ENCODE measurements around the gene TLCD2. TPM values are rescaled to one million over a fixed set of nuclear protein-coding genes. Genes with fewer than 3 reads are reported as not detected.
A peak's percentile ranks its signal among the peaks of the same experiment; 100 is the strongest.

The TLCD2 gene
- total and polyA plus RNA-seq, 9 of the 15 experiments (the other 6 are each of a cell fraction or from before 2014, with no cell fraction given), result 0.10 to 0.89 (median 0.58) TPM

- TF ChIP-seq MGA (IDR thresholded peaks at IDR 0.05) (no peak), ESRRA (IDR thresholded peaks at IDR 0.05; ENCODE audit: borderline replicate concordance, low read depth) (peak; percentile 41; the same call in 1 of the 2 replicates), THRA (IDR thresholded peaks at IDR 0.05) (no peak), ZNF408 (CRISPR knock-in tag; IDR thresholded peaks at IDR 0.05; ENCODE audit: low read depth) (no peak), ZNF586 (CRISPR knock-in tag; conservative IDR thresholded peaks at IDR 0.05) (no peak), NBN (IDR thresholded peaks at IDR 0.05; ENCODE audit: low read depth) (no peak), ZNF282 (CRISPR knock-in tag; IDR thresholded peaks at IDR 0.05) (no peak), SRSF9 (IDR thresholded peaks at IDR 0.05; ENCODE audit: borderline replicate concordance, low read depth, low read length) (no peak), RBM17 (IDR thresholded peaks at IDR 0.05; ENCODE audit: borderline replicate concordance, low read depth, low read length) (no peak)
- TF ChIP-seq, protein P1, sequence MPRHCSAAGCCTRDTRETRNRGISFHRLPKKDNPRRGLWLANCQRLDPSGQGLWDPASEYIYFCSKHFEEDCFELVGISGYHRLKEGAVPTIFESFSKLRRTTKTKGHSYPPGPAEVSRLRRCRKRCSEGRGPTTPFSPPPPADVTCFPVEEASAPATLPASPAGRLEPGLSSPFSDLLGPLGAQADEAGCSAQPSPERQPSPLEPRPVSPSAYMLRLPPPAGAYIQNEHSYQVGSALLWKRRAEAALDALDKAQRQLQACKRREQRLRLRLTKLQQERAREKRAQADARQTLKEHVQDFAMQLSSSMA (CRISPR knock-in tag; IDR thresholded peaks at IDR 0.05), result no peak
- TF ChIP-seq, protein P2, sequence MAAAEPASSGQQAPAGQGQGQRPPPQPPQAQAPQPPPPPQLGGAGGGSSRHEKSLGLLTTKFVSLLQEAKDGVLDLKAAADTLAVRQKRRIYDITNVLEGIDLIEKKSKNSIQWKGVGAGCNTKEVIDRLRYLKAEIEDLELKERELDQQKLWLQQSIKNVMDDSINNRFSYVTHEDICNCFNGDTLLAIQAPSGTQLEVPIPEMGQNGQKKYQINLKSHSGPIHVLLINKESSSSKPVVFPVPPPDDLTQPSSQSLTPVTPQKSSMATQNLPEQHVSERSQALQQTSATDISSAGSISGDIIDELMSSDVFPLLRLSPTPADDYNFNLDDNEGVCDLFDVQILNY (CRISPR knock-in tag; IDR thresholded peaks at IDR 0.05), result no peak
These were observed 5.0 kb upstream of the TLCD2 start (continued) for GRCh38 chr17:1714980-1715802.
